ENCODE measurements around the gene UTY.

UTY gene

DNA sequence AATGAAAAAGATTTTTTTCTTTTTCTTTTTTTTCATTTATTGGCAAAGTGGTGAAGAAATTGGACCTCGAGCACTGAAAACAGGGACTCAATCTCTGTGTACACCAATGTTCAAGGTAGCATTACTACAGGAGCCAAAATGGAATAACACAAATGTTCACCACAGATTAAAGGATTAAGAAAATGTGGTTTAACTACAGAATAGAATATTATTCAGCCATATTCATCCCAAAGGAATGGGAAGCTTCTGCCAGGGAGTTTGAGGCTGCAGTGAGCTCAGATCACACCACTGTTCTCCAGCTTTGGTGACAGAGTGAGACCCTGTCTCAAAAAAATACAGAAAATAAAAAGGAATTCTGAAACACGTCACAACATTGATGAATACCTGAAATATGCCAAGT, 81.0 kb downstream of the UTY start:
- DNase-seq: no peak

DNA sequence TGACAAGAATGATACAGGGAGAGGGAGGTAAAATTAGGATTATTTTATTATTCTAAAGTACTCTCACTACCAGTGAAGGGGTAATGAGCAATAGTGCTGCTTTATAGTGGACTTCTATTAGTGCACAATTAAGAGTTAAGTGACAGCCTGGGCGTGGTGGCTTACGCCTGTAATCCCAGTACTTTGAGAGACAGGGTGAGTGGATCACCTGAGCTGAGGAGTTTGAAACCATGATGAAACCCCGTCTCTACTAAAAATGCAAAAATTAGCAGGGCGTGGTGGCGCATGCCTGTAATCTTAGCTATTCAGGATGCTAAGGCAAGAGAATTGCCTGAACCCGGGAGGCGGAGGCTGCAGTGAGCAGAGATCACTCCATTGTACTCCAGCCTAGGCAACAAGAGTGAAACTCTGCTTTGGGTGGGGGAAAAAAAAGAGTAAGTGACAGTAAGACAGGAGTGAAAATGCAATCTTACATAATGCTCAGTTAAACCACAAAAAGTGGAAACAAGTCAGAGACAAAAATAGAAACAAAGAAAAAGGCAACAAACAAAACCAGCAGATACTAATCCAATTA, 98.6 kb downstream of the UTY start:
- DNase-seq: no peak

DNA sequence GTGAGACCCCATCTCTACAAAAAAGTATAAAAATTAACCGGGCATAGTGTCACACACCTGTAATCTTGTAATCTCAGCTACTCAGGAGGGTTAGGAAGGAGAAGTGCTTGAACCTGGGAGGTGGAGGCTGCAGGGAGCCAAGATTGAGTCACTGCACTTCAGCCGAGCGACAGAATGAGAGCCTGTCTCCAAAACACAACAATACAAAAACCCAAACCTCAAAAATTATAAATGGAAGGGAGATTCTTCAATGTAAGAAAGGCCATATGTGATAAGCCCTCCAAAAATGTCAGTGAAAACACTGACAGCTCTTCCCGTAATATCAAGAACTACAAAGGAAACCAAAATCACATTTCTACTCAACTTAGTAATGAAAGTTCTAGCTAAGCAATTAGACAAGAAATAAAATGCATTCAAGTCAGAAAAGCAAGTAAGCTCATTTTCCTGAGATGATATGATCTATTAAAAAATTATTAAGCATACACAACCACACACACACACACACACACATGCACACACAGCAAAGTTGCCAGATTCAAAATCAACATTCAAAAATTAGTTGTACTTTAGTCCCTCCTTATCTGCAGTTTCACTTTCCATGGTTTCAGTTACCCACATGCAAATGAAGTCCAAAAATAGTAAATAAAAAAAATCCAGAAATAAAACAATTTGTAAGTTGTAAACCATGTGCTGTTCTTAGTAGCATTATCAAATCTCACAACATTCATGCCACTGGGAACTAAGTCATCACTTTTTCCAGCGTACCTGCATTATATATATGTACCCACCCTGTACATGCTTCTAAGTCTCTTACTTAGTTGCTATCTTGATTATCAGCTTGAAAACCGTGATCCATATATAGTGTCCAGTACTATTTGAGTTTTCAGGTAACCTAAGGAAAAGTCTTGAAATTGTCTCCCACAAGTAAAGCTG, 108.7 kb downstream of the UTY start:
- DNase-seq: no peak

DNA sequence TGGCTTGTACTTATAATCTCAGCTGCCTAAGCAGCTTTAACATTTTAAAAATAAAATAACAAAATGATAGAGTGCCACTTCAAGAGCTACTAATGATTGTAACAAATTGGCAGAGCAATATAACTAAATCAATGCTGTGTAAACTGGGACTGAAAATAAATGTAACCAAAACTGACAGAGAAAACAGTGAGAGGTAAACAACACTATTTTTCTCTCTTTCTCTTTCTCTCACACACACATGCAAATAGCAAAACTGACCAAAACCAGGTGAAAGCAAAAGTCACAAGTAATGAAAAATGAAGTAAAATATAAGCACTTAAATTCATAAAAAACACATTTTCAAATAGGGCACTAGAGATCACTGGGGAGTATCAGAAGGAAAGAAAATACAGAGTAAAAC, 109.6 kb downstream of the UTY start:
- no peak for DNase-seq

DNA sequence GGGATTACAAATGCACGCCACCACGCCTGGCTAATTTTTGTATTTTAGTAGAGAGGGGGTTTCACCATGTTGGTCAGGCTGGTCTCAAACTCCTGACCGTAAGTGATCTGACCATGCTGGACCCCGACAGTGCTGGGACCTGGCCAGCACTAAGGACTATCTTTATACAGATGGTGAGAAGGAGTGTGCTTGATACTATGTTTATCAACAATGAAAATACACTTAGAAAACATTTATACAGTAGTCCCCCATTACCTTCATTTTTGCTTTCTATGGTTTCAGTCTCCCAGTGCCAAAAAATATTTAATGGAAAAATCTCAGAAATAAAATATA, 111.4 kb downstream of the UTY start:
- no peak for DNase-seq

DNA sequence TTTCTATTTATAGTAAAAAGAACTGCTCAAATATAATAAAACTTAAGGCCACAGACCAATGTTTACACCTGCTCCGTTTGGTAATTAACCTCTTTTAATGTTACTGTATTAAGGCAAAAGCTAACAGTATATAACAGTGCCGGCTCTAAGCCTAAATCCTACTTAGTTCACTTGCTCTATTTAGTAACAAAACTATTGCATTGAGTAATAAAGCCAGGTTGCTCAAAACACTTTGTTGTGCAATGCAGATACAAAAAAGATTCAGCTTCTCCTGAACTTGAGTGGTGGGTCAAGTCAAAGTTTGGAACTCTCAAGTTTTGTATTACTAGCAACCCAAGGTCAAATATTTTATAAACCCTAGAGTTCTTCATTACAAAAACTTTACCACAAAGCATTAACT, 116.2 kb downstream of the UTY start:
- DNase-seq: no peak

DNA sequence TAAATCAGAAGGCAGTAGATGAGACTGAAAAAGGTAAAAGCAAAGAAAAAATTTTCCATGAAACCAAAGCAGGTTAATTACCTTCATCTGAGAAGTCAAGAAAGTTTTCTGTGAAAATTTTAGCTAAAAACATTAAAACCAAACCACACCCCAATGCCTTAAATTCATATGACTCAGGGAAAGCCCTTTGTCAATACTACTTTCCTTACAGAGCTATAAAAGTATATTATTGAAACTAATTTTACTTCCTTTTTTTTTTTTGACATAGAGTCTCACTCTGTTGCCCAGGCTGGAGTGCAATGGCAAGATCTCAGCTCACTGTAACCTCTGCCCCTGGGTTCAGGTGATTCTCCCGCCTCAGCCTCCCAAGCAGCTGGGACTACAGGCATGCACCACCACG, 117.2 kb downstream of the UTY start:
- DNase-seq: no peak

DNA sequence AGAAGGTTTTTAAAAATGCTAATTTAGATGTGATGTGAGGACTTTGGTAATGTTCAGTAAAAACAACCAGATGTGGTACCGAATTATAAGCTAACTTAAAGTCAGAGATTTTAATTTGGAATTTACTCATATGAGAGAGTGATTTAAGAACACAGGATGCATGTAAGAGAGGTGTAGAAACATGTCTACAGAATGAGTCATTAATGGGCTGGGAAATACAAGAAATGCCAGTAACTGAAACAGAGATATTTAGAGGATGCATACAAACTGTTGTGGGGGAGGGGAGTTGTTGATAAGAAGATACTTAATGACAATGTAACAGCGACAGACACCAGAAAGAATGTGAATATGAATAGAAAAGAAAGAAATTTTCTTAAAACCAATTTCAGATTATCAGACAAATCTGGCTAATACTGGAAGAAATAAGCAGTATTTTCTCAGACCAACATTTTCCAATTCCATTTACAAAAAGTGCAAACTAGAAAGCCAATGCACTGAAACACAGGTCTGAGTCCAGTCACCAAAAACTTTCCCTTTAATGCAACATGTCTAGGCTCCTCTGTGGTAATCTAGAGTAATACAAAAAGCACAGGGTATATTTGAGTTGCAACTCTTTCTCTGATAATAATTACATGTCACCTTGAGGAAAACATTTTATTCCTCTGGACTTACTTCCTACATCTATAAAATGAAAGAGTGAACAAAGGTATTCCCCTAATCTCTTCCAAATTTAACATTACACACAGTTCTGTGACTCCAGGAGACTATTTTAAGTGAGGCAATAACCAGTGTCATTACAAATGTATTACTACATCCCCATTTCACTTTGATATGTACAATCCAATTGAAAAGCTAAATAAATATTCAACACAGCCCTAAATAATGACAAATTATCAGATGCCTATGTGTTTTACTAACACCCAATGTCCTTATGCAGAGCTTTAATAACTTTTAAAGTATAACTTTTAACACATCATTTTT, 117.9 kb downstream of the UTY start:
- no peak for DNase-seq

DNA sequence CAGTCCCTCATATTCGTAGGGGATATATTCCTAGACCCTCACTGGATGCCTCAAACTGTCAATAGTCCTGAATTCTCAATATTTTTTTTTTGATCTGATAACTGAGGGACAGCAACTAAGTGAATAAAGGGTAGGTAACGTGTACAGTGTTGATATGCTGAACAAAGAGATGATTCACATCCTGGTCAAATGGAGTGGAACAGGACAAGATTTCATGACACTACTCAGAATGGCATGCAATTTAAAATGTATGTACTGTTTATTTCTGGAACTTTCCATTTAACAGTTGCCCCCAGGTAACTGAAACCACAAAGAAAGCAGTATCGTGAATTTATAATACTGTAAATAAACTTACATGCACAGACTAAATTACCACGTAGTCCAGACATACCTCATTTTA, 128.4 kb downstream of the UTY start:
- DNase-seq: no peak

DNA sequence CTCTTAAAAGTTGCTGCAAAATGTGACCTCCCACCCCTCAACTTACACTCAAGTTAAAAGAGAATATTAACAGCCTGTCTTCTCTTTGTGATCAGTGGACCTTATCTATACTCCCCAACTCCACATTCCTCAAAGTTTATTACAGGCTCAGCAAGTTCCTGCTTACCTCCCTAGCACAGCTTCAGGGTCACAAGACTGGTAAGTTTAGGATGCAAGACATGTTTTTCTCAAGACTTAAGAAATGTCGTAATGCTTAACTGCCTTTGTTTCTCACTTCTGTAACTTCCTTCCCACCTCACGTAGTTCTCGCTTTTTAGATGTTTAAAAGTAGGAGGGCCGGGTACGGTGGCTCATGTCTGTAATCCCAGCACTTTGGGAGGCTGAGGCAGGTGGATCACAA, 132.7 kb downstream of the UTY start:
- DNase-seq: no peak

DNA sequence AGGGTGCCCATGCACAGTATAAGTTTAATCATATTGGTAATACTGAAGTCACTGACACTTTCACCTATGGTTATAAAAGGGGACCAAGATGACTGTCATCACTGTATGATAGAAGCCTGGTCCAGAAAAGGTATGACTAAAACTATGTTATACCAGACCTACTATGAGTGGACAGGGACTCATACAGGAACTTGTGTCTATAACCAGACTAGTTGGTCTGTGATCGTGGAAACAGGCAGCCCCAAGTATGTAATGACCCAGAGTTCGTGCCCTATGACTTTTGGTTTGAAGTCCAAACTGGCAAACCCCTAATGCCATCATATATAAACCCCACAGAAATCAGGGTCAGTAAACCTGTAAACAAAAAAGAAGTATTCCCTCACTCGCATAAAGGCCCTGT, 134.3 kb downstream of the UTY start:
- no peak for DNase-seq

DNA sequence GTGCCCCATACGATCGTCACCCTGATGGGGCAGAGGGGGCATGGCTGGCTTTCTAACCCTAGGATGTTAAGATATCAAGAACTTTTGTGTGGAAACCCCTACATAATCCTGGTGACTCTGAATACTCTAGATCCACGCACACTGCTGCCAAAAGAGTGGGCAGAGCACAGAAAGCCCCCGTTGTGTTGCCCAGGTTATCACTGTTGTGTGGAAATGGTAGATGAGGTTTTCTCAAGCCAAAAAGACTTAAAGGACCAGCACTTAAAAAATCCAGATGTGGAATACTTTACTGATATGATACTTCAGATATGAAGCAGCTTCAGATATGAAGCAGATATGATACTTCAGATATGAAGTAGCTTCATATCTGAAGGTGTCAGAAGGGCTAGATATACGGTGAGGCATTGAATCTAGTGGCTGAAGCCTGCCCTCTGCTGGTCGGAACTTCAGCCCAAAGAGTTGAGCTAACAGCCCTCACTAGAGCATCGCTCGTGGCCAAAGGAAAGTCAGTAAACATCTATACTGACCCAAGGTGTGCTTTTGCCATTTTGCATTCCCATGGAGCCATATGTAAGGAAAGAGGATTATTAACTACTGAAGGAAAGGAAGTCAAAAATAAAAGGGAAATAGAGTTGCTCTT, 136.4 kb downstream of the UTY start:
- no peak for DNase-seq

DNA sequence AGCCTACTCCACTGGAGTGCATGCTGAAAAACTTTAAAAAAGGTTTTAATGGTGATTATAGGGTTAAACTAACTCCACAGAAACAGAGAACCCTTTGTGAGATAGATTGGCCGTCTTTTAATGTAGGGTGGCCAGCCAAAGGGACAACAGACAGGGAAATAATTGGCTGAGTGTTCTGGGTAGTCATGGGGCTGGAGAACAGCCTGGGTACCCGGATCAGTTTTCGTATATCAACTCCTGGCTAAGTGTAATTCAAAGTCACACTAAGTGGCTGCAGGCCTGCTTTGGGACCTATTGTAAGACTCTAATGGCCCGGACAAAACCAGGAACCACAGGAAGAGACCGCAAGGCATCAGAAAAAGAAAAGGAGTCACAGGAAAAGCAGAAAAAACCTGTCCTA, 139.9 kb downstream of the UTY start:
- DNase-seq: no peak

DNA sequence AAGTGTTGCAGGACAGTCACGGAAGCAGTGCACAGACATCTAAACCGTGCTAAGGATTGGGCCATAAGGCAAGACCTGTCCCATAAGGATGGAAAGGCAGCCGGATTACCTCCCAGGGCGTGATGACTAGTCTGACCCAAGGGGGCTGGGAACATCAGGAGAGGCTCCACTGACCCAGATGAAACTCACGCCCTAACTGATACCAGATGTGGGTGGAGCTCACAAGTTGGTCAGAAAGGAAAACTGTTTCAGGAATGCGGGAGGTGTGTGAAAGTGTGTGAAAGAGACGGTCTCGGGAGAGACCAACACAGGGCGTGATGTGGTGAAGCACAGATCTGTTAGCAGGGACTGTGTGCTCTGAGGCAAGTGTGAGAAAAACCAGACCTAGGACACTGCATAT, 140.5 kb downstream of the UTY start:
- DNase-seq: no peak

DNA sequence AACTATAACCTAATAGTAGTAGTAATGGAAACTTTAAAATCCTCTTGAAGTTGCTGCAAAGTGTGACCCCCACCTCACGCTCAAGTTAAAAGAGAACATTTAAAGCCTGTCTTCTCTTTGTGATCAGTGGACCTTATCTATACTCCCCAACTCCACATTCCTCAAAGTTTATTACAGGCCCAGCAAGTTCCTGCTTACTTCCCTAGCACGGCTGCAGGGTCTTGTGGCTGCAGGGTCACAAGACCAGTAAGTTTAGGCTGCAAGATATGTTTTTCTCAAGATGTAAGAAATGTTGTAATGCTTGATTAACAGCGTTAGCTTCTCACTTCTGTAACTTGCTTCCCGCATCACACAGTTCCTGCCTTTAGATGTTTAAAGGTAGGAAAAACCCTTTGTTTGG, 141.1 kb downstream of the UTY start:
- DNase-seq: no peak

DNA sequence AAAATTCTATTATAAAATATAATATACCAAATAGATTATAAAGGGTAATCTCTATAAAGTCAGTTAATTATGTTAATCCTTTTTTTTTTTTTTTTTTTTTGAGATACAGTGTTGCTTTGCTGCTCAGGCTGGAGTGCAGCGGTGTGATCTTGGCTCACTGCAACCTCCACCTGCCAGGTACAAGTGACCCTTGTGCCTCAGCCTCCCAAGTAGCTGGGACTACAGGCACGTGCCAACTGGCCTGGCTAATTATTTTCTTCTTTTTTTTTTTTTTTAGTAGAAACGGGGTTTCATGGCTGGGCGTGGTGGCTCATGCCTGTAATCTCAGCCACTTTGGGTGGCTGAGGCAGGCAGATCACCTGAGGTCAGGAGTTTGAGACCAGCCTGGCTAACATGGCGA, 141.9 kb downstream of the UTY start:
- no peak for DNase-seq

DNA sequence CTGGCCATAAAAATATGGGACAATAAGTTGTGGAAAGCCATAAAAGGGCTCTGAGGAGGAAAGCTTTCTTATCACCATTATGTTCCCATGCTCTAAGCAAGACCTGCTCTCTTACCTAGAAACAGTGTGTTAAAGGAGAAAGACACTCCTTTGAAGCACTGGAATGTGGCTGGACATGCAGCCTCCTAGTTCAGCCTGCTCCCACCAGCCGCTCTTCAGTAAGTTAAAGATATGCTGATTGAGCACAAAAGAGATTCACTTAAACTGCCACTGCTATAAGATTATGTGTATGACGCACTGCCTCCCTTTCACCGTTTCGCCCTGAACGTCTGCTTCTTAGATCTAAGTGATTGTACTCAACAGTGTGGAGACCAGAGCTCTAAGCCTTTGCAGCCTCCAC, 146.0 kb downstream of the UTY start:
- no peak for DNase-seq

DNA sequence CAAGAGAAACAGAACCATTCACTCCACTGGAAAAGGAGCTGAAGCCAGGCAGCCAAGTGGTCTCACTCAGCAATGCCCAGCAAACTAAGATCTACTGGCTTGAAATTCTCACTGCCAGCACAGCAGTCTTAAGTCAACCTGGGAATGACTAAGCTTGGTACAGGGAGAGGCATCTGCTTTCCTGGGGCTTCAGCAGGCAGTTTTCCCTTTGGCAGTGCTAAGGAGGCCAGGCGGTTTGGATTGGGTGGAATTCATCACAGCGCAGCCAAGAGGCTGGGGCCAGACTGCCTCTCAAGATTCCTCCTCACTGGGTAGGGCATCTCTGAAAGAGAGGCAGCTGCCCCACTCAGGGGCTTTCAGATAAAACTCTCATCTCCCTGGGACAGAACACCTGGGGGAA, 149.2 kb downstream of the UTY start:
- no peak for DNase-seq

DNA sequence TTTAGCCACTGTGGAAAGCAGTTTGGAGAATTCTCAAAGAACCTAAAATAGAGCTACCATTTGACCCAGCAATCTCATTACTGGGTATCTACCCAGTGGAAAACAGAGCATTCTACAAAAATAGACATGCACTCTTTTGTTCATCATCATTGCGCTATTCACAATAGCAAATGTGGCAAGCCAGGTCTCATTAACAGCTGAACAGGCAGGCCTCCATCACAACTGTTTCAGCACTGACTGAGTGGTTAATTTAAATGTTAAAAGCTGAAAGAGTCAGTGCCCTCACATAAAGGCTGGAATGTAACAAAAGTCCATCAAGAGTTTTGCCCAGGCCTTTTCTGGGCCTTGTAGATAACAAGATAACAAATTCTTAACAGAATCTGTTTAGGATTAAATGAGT, 166.9 kb downstream of the UTY start:
- no peak for DNase-seq

DNA sequence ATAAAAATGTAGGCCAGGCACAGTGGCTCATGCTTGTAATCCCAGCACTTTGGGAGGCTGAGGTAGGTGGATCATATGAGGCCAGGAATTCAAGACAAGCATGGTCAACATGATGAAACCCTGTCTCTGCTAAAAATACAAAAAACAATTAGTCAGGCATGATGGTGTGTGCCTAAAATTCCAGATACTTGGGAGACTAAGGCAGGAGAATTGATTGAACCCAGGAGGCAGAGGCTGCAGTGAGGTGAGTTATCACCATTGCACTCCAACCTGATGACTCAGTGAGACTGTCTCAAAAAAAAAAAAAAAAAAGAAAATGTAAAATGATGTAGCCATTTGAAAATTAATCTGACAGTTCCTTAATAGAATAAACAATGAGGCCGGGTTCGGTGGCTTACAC, 171.9 kb downstream of the UTY start:
- no peak for DNase-seq

DNA sequence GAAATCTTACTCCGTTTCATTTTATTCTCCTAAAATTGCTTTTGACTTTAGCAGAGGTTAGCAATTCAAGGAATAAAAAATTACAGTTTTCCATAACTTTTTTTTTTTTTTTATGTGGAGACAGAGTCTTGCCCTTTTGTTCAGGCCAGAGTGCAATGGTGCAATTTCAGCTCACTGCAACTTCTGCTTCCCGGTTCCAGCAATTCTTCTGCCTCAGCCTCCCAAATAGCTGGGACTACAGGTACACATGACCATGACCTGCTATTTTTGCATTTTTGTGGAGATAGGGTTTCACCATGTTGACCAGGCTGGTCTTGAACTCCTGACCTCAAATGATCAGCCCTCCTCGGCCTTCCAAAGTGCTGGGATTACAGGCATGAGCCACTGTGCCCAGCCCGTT, 179.0 kb downstream of the UTY start:
- no peak for DNase-seq

DNA sequence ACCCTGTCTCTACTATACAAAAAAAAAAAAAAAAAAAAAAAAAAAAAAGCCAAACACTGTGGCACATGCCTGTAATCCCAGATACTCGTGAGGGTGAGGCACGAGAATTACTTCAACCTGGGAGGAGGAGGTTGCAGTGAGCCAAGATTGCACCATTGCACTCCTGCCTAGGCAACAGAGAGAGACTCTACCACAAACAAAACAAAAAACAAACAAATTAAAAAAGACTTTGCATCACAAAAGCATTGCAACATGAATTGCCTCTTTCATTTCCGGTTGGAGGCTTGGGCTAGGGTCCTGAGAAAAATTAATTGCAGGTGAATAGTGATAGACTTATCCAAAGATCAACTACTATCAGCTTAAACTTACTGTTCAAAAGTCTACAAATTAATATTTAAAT, 180.4 kb downstream of the UTY start:
- DNase-seq: no peak

DNA sequence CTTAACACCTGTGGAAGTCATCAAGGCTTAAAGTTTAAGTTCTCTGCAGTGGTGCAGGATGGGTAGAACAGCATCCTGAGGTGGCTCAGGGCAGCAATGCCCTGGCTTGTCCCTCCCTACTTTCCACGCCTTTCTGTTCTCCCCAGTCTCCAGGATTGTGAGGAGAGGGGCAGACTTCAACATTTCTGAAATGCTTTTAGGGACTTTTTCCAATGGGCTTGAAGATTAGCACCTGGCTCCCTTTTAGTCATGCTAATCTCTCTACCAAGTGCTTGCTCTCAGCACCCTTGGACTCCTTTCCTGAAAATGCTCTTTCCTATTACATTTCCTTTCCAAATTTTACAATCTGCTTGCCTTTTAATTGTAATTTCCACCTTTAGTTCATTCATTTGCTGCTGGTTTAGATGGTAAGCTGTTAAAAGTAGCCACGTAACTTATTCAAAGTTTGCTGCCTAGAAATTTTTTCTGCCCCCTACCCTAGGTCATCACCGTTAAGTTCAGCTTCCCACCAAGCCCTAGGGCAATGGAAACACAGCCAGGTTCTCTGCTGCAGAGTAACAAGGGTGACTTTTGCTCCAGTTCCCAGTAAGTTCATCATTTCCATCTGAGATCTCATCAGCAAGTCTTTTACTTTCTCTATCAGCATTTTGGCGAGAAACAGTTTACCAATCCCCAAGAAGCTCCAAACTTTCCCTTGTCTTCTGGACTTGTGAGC, 183.5 kb downstream of the UTY start:
- no peak for DNase-seq
